ENCODE data around the gene BARX2.

BARX2 gene

DNA sequence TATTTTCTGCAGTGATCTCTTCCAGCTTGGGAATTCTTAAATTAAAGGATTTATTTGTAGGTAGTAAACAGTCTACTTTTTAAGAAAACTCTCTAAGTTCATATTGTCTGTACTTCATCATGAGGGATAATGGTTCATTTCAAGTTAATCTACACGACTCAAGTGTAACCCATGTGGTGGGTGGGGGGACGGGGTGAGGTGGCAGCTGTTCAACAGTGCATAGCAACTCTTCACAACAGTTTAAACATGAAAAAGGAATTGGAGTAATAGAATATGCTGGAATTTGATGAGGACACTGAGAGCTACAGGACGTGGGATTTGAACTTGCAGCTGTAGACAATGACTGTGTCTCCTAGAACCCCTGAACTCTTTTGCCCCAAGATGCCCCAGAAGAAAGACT lies 20.8 kb downstream of the BARX2 start:
- in situ Hi-C loops (cut with HindIII; ENCODE audit: low sequenced_read_pairs), result no loop called here

DNA sequence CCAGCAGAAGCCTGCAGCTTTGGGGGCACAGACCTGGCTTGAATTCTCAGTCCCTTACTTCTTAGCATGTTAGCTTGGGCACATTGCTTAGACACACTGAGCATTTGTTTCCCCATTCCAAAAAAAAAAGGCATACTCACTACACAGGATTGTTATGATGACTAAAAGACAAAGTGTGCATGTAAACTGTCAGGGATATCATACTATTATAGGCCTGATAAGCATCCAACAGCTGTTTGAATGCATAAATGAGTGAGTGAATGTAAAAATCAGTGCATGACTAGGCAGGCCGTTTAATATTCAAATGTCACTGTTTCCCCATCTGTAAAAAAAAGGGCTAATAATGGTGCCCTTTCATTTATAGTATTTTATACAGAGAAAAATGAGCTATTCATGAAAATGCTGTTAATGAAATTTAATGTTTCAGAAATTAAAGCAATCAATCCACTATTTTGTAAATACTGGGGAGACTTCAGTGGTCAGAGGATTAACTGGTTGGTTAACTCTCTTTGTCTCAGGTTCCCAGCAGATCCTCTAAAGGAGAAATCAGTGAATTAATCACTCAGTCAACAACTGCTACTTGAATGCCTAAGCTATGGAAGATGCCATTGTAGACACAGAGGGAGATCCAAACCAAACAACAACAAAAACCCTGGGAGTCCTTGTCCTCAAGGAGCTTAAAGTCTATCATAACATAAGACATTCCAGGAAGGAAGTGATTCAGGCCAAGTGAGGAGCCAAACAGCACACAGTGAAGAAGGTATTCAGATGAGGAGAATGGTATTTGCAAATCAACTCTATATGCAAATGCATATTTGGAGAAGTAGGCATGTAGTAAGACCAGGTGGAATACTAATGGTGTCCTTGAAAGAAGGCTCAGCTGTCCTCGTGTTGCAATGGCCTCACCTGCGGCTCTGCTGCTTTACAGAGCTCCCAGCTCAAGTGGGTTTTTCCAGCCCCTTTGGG lies 26.8 kb downstream of the BARX2 start:
- in situ Hi-C loops (cut with HindIII; ENCODE audit: low sequenced_read_pairs), result no loop called here

DNA sequence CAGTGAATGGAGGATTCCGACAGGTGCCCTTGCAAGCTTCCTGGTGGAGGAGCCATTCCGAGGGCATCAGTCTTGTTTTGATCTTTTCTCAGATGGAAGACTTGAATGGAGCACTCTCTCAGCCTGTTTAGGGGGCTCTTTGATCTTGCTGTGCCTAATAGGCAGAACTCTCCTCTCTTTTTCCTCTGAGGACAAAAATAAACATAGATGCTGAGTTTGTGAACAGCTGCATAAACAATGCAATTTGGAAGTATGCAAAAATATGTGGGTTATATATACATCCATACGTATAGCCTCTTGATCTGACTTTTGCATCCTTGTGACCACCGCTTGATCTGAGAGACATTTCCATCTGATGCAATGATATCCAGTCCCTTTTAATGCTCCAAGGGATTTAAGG lies 29.1 kb downstream of the BARX2 start:
- in situ Hi-C loops (cut with HindIII; ENCODE audit: low sequenced_read_pairs), result no loop called here

DNA sequence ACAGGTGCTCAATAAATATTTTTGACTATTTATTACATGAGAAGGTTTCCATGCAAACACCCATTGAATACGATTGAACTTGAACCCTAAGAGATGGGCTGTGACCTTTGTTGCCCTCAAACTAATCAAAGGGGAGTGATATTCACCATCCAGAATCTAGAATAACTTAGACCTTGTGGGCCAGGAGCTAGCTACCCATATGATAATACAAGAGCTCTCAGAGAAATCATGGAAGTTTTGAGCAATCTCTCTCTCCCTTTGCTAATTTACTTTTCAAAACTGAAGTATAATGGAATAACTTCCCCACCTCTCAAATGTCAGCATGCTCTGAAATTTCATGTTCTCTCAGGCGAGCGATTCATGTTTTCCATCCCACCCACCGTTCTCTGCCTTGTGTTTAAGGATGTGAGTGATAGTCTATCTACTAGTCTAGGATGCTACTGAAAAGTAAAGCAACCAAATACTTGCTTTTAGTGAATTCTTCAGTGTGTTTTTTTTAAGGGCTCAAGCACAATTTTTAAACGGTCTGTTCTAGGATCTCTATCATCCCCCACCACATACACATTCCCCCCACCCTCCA lies 33.3 kb downstream of the BARX2 start:
- in situ Hi-C loops (cut with HindIII; ENCODE audit: low sequenced_read_pairs), result no loop called here

DNA sequence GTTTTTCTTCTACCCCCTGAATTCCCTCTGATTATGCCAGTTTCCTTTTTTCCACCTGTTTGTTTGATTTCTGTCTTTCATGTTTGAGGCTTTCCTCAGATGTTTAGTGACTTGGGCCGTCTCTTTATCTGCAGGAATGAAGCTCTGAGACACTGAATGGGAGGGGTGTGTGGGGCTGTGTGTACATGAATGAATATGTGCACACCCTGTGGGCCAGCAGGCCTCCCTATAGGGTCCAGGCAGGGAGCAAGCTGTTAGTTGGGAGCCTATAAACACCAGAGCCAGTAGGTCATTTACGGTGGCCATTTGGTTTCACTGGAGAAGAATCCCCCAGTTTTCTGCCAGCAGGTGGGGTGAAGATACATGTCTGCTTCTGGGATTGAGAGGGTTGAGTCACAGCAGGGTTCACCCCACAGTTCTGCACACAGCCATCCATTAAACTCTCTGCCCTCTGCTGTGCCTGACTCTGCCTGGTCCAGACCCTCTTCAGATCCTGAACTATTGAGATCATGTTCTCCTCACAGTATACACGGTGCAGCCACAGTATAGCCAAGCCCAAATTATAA lies 34.8 kb downstream of the BARX2 start:
- in situ Hi-C loops (cut with HindIII; ENCODE audit: low sequenced_read_pairs), result no loop called here

DNA sequence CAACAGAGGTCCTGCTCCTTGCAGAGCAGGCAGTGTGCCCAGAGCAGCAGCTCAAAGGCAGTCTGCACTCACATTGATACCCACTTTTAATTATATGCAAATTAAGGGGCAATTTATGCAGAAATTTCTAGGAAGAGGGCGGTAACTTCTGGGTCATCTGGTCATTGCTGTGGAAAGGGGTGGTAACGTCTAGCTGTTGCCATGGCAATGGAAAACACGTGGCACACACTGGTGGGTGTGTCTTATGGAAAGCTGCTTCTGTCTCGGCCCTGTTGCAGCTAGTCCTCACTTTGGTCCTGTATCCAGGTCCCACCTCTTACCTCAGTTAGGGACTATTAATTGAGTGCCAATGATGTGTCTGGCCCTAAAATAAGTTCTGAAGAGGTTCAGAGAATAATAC lies 36.8 kb downstream of the BARX2 start:
- in situ Hi-C loops (cut with HindIII; ENCODE audit: low sequenced_read_pairs), result no loop called here

DNA sequence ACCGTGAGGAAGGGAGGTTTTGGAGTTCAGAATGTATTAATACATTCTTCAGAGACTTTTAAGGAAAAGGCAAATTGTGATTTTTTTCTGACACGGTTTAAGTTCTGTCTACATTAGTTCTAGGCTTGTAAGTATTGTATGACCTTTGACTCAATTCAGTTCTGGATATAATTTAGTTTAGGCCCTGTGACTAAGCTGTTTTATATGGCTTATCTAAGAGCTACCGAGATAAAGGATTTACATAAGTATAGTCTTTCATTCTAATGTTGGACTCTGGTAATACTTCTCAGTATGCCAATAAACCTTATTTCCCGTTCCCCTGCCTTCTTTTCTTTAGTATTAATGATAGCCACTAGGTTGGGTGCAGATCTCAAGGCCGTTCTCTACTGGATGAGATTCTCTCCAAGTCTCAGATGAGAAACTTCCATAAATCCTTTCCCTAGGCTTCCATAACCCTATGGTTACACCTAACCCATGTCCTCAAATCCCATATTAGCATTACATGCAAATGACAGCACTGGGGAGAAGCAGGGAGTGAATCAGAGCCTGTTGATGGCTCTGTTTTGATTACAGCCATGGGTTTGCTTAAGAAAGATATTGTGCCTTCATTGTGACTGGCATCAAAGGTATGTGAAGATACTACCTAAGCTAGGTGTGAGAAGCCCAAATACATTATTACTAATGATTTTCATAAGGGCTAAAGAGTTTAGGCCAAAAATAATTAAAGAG lies 38.7 kb downstream of the BARX2 start:
- in situ Hi-C loops (cut with HindIII; ENCODE audit: low sequenced_read_pairs), result no loop called here

DNA sequence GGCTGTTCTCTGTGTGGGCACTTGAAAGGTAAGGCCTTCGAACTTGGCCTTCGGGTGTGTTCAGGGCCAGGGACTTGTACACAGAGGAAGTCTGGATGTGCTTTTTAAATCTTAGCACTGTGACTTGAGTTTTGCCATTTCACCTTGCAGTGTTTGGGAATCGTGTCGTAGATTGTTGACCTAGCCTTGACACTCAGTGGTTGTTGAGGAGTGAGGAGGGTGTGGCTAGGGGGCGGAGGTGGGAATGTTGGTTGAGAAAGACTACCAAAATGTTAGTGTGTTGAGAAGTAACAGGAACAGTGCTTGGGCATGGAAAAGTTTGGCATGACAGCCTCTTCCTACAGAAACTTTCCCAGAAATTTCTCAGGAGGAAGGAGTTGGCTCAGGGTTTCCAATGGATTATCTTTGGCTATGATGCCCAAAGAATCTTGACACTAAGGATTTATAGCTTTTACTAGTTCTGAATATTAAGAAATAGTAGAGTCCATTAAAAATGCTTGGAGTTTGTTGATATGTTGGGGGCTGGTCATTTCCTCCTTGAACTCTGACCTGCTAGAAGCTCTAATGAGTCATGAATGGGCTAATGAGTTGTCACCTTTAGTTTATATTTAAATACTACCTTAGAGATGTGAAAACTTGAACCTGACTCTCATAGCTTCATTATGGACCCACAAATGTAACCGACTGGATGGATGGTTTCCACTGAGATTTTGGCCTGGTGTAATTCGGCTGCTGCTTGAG lies 40.6 kb downstream of the BARX2 start:
- in situ Hi-C loops (cut with HindIII; ENCODE audit: low sequenced_read_pairs), result no loop called here

DNA sequence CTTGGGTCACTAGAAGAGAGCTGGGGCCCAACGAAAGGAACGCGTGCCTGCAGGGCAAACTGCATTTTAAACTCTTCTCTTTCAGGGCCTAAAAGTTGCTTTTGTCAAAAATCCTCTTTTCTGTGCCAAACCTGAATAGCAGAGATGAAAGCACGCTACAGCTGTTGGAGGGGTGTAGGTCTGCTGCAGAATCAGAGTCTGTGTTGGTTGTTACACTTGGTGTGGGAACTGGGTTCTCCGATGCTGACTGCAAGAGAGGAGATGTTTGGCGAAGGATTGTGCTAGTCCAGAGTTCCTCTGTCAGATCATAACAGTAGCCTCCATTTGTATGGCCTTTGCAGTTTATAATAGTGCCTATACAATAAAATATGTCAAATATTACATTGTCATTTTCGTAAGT lies 41.8 kb downstream of the BARX2 start:
- in situ Hi-C loops (cut with HindIII; ENCODE audit: low sequenced_read_pairs), result no loop called here

DNA sequence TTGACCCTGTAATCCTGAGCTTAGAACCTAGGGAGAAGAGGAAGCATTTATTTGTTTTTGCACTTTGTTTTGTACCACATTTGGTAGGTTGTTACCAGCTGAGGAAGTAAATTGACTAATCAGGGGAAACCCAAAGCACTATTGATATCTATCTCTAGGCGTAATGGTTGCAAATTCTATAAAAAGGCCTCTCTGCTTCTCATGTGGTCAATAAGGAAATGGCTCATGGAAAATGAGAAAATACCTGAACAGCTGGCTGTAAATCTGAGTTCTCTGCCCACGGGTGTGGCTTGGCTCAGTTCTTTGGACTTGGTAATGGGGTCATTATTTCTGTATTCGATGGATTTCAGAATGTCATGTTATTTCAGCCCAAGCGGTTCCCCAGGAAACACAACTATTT lies 42.4 kb downstream of the BARX2 start:
- in situ Hi-C loops (cut with HindIII; ENCODE audit: low sequenced_read_pairs), result no loop called here

DNA sequence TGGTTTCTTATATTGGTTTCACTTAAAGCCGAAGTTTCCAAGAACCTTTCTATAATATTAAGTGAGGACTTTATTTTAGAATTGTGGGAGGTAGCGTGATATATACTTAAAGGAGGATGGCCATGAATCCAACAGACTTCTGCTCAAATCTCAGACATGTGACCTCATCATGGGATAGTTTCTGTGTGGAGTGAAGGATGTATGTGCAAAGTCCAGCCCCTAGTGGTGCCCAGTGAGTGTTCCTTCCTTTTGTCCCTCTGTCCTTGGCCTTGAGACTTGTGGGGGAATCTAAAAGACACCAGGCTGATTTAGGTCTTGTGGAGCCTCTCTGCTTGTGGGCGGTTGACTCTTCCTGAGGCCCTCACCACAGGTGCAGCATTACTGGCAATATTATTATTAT lies 43.7 kb downstream of the BARX2 start:
- in situ Hi-C loops (cut with HindIII; ENCODE audit: low sequenced_read_pairs), result no loop called here

DNA sequence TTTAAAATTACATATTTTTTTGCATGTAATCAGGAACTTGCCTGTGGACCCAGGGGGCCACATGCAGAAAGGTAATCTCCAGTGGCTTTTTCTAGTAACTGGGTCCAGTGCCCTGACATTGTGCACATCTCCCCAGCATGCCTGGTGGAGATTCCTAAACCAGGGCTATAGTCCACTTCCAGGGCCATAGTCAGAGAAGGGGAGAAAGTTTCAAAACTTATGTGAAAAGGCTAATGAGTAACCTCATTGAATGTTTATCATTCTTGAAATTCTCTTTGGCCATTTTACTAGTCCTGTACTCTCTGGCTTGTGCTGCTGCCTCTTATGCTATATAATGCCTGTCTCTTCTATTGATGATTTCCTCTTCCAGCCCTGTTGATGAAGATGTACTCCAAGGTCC lies 47.8 kb downstream of the BARX2 start:
- in situ Hi-C loops (cut with HindIII; ENCODE audit: low sequenced_read_pairs), result no loop called here

DNA sequence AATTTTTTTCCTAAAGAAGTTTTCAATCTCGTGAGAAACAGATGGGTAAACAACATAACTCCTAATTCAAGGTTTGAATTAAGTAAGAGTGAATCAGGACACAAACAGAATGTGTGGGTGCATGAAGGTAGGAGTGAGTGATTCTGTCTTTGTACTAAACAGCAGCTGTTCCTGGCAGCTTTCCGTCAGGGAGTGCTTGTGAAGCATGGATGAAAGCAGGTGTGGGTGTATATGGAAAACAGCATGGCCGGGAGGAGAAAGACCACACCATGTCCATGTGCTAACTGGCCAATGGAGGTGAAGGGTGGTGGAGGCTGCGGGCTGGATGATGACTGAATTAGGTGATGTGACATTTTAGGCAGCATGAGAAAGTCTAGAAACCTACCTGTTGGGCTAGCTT lies 49.6 kb downstream of the BARX2 start:
- in situ Hi-C loops (cut with HindIII; ENCODE audit: low sequenced_read_pairs), result no loop called here

DNA sequence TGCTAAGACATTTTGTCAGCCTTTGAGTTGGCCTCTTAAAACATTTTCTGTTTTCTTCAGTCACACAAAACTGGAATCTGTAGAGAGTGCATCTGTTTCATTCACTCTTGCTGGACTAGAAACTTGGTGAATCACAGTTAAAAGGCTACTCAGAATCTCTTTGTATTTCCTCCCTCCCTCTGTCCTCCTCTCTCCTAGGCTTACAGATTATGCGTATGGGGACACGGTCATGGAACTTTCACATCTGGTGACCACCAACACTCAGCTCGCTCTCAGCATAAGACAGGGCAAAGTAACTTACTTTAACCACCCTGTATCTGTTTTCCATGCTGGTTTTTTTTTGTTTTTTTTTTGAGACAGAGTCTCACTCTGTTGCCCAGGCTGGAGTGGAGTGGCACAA lies 50.4 kb downstream of the BARX2 start:
- in situ Hi-C loops (cut with HindIII; ENCODE audit: low sequenced_read_pairs), result no loop called here

DNA sequence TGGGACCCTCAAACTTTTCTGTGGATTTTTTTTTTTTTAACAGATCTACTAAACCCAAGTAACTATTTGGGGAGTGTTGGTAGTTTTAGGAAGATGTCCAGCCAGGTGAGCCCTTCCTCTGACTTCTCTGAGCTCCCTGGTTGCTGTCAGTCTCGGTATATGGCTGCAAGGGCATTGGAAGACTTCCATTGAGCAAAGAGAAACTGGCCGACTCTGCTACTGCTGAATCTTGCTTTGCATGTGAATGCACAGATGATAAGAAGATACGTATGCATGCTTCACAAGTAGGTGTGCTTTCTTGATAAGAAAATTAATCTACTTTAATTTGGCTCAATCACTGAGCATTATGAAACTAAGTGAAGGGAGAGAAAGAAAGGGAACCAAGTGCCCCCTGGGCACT lies 51.1 kb downstream of the BARX2 start:
- in situ Hi-C loops (cut with HindIII; ENCODE audit: low sequenced_read_pairs), result no loop called here

DNA sequence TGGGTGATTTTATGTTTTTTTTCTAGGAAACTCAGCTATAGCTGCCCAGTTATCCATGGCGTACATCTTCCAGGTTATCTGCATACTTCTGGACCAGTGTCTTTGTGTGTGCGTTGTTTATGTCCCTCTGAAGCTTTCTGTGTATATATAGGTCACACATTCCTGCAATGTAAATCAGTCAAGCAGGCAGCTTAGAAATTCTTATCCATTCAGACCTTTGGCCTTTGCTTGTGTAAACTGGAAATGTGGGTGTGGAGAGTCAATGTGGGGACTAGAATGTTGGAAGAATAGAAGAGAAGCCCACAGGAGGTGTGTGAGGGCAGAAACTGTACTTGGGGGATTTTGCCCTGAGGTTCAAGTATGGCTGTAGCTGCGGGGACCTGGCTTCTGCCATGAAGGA lies 51.7 kb downstream of the BARX2 start:
- in situ Hi-C loops (cut with HindIII; ENCODE audit: low sequenced_read_pairs), result no loop called here

DNA sequence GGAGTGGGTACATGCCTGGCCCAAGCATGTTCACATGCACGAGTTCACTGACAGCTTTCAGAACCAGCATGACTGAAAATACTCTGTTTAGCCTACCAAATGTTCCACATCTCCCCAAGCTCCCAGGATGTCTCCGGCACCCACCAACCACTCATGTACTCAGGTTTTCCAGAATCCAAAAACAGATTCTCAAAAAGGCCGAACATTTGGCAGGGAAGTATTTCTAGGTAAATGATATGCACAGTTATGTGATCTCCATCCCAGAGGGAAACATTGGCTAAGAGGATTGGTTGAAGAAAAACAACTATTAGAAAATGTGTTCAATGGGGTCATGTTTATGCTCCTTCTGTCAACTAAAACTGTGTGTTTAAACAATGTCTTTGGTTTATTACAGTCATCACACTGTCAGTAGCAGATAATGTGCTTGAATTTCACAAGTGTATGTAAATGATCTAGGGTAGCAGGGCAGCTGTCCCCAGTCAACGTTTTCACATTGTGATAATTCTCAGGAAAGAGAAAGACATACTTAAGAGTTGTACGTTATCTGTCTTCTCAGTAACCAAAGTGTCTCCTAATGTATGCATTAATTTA lies 52.3 kb downstream of the BARX2 start:
- in situ Hi-C loops (cut with HindIII; ENCODE audit: low sequenced_read_pairs), result no loop called here

DNA sequence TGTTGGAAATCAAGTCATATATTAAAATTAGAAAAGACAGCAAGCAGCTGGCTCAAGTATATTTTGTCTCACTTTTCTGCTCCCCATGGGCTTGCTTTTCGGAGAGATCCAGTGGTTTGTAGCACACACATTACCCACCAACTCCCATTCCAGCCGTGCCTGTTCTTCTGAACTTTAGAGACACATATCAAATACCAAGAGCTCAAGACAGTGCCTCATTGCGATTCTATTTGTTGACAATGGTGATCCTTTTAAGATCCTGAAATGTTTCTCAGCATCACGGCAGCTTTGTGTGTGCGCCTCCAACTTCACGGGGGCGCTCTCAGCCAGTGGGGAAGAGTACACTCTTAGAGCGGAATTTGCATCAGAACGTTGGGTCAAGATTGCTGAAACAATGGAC lies 52.9 kb downstream of the BARX2 start:
- in situ Hi-C loops (cut with HindIII; ENCODE audit: low sequenced_read_pairs), result no loop called here

DNA sequence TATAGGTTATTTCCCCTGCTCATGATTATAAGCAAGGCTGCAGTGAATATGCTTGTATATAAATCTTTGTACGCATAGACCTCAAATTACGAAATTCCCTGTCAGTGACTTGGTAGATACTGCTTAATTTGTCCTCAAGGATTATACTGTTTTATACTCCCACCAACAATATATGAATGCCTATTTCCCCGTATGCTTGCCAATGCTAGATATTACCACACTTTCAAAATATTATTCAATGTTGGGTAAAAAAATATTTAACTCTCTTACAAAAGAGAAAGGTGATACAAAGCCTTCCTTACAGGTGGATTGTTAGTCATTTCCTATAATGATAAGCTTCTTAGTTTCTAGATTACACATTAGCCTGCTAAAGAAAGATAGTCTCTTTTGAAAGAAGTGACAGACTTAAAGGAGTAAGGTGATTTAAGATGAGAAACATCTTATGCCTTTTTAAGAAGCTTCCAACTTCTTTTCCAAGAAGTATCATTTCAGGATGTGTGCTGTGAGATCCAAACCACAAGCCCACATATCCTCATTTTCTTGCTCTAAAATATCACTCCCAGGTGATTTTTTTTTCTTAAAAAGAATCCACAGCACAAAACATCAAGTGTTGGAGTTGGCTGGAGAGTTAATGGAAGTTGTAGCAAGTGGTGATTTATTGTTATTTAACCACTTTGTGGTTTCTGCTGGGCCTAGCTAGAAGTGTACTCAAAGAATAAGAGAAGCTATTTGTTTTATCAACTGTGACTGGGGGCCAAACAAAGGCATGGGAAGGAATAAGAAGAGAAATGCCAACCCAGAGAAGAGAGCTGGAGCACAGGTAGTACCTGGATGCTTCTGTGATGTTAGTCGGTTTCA lies 59.2 kb downstream of the BARX2 start:
- in situ Hi-C loops (cut with HindIII; ENCODE audit: low sequenced_read_pairs), result no loop called here

Measured in endothelial cell of hepatic sinusoid (primary cell).